Loucy (cell line): ENCODE results near the gene CCDC177.
A peak's percentile ranks its signal among the peaks of the same experiment; 100 is the strongest.

ENCODE experiments used
- H2AFZ ChIP-seq: fragments of 200-600 bp; sonication (generic); 2 replicates; pipeline ENCODE4 v1.6.0; 2016; ENCODE audit warnings: antibody characterized with exemption, mild to moderate bottlenecking, low read length, moderate library complexity
- H3F3A ChIP-seq: fragments of 200-600 bp; 2 replicates; pipeline ENCODE4 v1.6.0; 2016; ENCODE audit warnings: antibody characterized with exemption, low read depth, mild to moderate bottlenecking
- H3K27me3 ChIP-seq: fragments of 200-600 bp; sonication (generic); 2 replicates; pipeline ENCODE4 v1.6.1; 2014; ENCODE audit warnings: low read length, mild to moderate bottlenecking; ENCODE audit not compliant: insufficient read depth, poor library complexity, severe bottlenecking
- H3K36me3 ChIP-seq: fragments of 200-600 bp; sonication (generic); 2 replicates; pipeline ENCODE4 v1.6.1; 2016; ENCODE audit warnings: low read length; ENCODE audit not compliant: insufficient read depth
- H3K4me1 ChIP-seq: fragments of 200-600 bp; sonication (generic); 2 replicates; pipeline ENCODE4 v1.5.1; 2014; ENCODE audit warnings: low read length, mild to moderate bottlenecking; ENCODE audit not compliant: insufficient read depth, poor library complexity, severe bottlenecking
- H3K4me2 ChIP-seq: fragments of 200-600 bp; sonication (generic); 2 replicates; pipeline ENCODE4 v1.6.0; 2014; ENCODE audit warnings: antibody characterized with exemption, low read length, low read depth, mild to moderate bottlenecking; ENCODE audit not compliant: poor library complexity, severe bottlenecking
- H3K4me3 ChIP-seq: fragments of 200-600 bp; sonication (generic); 2 replicates; pipeline ENCODE4 v1.5.1; 2014; ENCODE audit warnings: low read length, mild to moderate bottlenecking, mixed read lengths; ENCODE audit not compliant: poor library complexity, severe bottlenecking
- H3K79me2 ChIP-seq: fragments of 200-600 bp; sonication (generic); 2 replicates; pipeline ENCODE4 v1.6.1; 2014; ENCODE audit warnings: low read length; ENCODE audit not compliant: insufficient read depth
- H3K9ac ChIP-seq: fragments of 200-600 bp; sonication (generic); 2 replicates; pipeline ENCODE4 v1.6.0; 2014; ENCODE audit warnings: mild to moderate bottlenecking, low read depth, low read length, moderate library complexity; ENCODE audit not compliant: poor library complexity, severe bottlenecking
- H3K9me2 ChIP-seq: fragments of 200-600 bp; sonication (generic); replicated peaks from 2 replicates; pipeline ENCODE4 v1.6.1; 2016; ENCODE audit warnings: low read depth, low read length, mixed read lengths
- H3K9me3 ChIP-seq: fragments of 200-600 bp; sonication (generic); 2 replicates; pipeline ENCODE4 v1.6.1; 2014; ENCODE audit warnings: mild to moderate bottlenecking, antibody characterized with exemption, low read length, low read depth; ENCODE audit not compliant: insufficient read depth
- H4K20me1 ChIP-seq: fragments of 200-600 bp; sonication (generic); 2 replicates; pipeline ENCODE4 v1.6.0; 2014; ENCODE audit warnings: antibody characterized with exemption, low read length, mild to moderate bottlenecking; ENCODE audit not compliant: insufficient read depth, poor library complexity, severe bottlenecking
- EZH2phosphoT487 ChIP-seq: fragments of 200-600 bp; IDR thresholded peaks from 2 replicates; pipeline ENCODE4 v1.6.1; 2018; ENCODE audit warnings: antibody characterized with exemption, mild to moderate bottlenecking, moderate library complexity, borderline replicate concordance
- TF ChIP-seq, protein P1 (sequence below): fragments of 200-600 bp; sonication (generic); conservative IDR thresholded peaks from 2 replicates; pipeline ENCODE4 v1.5.1; 2014; ENCODE audit warnings: mild to moderate bottlenecking, antibody characterized with exemption, low read length

Gene CCDC177

DNA sequence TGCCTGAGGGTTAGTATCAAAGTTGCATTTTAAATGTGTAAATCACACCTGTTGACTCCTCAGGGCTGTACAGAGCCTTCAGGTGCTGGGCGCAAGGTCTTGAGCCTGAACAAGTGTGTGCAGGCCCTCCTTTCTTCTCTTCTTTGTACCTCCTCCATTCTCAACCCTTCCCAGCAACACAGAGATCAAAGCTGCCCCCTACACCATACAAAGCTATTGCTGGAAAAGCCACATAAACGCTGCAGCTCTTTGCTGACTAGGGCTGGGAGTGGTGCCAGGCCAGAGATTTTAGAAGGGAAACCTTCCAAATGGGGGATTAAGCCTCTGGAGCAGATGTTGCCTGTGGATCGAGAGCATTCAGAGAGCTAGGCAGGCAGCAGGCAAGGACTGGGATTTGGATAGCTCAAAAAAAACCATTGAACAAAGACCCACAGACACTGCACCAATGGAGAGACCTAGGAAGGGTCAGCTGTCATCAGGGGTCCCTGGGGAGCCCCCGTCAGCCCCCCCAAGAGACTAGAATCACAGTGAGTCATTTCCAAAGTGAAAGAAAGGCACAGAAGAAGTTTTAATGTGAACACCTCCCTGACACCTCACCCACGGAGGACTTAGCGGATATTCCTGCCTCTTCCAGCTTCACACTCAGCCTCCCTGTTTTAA, 18.5 kb upstream of the CCDC177 start:
- no peaks in the 10 kb centered on the region for H3F3A ChIP-seq

DNA sequence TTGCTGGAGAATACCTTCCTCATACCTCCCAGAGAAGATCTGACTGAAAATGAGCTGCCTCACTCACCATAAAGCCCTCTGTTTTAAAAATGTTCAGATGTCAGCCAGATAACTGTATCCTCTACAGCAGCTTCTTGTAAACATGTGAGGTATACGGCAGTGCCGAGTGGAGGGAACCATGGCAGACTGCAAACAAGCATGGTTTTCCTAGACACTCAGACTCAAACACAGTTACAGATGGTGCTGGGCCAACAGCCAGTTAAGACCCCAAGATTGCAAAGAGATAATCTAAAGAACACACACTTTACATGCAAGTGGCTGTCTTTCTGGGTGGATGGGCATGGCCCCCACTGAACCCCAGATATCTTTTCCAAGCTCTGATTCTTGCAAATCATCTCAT, 16.6 kb upstream of the CCDC177 start:
- no peaks in the 10 kb centered on the region for H3F3A ChIP-seq
- no peaks in the 10 kb centered on the region for H3K79me2 ChIP-seq
- H3K4me2 ChIP-seq: no peak overlapping the region
- no peaks in the 10 kb centered on the region for H3K9me3 ChIP-seq
- no peaks in the 10 kb centered on the region for H3K4me1 ChIP-seq
- H2AFZ ChIP-seq: no peak overlapping the region
- no peak for TF ChIP-seq EZH2phosphoT487
- TF ChIP-seq, protein P1, sequence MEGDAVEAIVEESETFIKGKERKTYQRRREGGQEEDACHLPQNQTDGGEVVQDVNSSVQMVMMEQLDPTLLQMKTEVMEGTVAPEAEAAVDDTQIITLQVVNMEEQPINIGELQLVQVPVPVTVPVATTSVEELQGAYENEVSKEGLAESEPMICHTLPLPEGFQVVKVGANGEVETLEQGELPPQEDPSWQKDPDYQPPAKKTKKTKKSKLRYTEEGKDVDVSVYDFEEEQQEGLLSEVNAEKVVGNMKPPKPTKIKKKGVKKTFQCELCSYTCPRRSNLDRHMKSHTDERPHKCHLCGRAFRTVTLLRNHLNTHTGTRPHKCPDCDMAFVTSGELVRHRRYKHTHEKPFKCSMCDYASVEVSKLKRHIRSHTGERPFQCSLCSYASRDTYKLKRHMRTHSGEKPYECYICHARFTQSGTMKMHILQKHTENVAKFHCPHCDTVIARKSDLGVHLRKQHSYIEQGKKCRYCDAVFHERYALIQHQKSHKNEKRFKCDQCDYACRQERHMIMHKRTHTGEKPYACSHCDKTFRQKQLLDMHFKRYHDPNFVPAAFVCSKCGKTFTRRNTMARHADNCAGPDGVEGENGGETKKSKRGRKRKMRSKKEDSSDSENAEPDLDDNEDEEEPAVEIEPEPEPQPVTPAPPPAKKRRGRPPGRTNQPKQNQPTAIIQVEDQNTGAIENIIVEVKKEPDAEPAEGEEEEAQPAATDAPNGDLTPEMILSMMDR: no peak
- no peaks in the 10 kb centered on the region for H4K20me1 ChIP-seq
- H3K9ac ChIP-seq: no peak overlapping the region
- H3K4me3 ChIP-seq: no peak overlapping the region
- no peaks in the 10 kb centered on the region for H3K36me3 ChIP-seq
- H3K27me3 ChIP-seq: no peaks in the 10 kb centered on the region
- no peaks in the 10 kb centered on the region for H3K9me2 ChIP-seq

More for the DNA sequence above, 18.5 kb upstream of the CCDC177 start:
- Histone ChIP-seq H3K4me2 (no peak overlapping the region), H3K4me1 (no peaks in the 10 kb centered on the region), H3K4me3 (no peak overlapping the region), H3K9me2 (no peaks in the 10 kb centered on the region), H3K36me3 (no peaks in the 10 kb centered on the region), H4K20me1 (no peaks in the 10 kb centered on the region), H3K9ac (no peak overlapping the region), H3K79me2 (no peaks in the 10 kb centered on the region), H3K9me3 (no peaks in the 10 kb centered on the region), H3K27me3 (no peaks in the 10 kb centered on the region), H2AFZ (no peak overlapping the region)
- TF ChIP-seq, protein P1: no peak
- TF ChIP-seq EZH2phosphoT487: no peak

DNA sequence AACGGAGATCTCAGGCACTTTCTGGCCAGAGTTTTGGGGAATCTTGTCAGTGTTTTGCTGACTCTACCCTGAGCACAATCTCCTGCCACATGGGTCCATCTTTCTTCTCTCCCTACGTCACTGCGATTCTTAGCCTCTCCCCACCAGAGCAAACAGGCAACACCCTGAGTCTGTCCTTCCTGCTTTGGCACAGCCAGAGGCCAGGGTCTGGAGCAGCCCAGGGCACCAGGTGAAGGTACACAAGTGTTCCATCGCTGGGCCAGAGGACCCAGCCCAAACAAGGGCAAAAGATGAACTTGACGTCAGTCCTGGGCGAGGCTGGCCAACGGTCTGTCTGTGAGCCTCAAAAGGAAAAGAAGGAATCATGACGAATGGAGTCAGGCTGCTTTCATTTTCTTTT, 12.7 kb upstream of the CCDC177 start:
- Histone ChIP-seq H4K20me1 (no peaks in the 10 kb centered on the region), H3K9me3 (no peaks in the 10 kb centered on the region), H3F3A (no peaks in the 10 kb centered on the region), H3K4me1 (no peaks in the 10 kb centered on the region), H3K4me3 (no peak overlapping the region), H3K9ac (no peak overlapping the region), H3K9me2 (no peaks in the 10 kb centered on the region), H3K79me2 (no peaks in the 10 kb centered on the region), H3K36me3 (no peaks in the 10 kb centered on the region), H2AFZ (peak overlapping the region; percentile 59), H3K27me3 (no peaks in the 10 kb centered on the region), H3K4me2 (peak overlapping the region; percentile 22)
- TF ChIP-seq EZH2phosphoT487: no peak
- TF ChIP-seq, protein P1: no peak
